ENCODE measurements around the gene BAHCC1.

DNA sequence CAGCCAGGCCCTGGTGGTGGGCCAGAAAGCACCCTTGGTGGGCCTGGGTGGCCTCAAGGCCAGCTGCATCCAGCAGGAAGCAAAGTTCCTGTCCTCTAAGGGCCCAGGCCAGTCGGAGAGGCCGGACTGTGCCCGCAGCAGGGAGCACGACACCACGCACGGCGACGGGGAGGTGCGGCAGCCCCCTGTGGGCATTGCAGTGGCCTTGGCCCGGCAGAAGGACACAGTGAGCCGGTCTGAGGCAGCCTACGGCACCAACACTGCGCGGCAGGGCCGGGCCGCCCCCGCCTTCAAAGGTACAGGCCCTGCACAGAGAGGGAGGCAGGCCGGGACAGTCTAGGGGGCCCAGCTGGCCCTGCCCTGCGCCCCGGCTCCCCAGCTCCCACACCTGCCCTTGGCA lies 48.0 kb downstream of the BAHCC1 start:
- no peak for TF ChIP-seq STAT5B (CRISPR knock-in tag; IDR thresholded peaks at IDR 0.05)
- no peak for TF ChIP-seq ZBTB7A (IDR thresholded peaks at IDR 0.05; ENCODE audit: borderline replicate concordance, control insufficient read depth, low read depth, low read length)
